Right lobe of liver (tissue), 6 donors: ENCODE data around the gene PAK4. TPM values are rescaled to one million over a fixed set of nuclear protein-coding genes. Genes with fewer than 3 reads are reported as not detected.

ENCODE experiments used
- ATAC-seq, 4 donors: fragments of 200-7000 bp; cut with Tn5 transposase; one replicate each; pipeline ENCODE4 v1.9.1; 2020; ENCODE audit warnings: mild to moderate bottlenecking in 4 of 4, moderate library complexity in 4 of 4
- DNase-seq, 3 donors: peaks; one replicate each; pipeline ENCODE4 v3.0.0-alpha.2; 2020
- H3K27ac ChIP-seq, 3 donors: fragments of 200-600 bp; one replicate each; pipeline ENCODE4 v1.8.0; 2022
- H3K27me3 ChIP-seq, 2 donors: fragments of 200-600 bp; one replicate each; pipeline ENCODE4 v1.8.0; 2022
- H3K36me3 ChIP-seq, 4 donors: fragments of 200-600 bp; sonication (generic) in 1 of 4; one replicate each; pipeline versions ENCODE4 v1.5.1 to v1.8.0; 2017 to 2022; ENCODE audit warnings: control low read depth in 1 of 4
- H3K4me1 ChIP-seq, 4 donors: fragments of 200-600 bp; sonication (generic) in 1 of 4; one replicate each; pipeline versions ENCODE4 v1.5.1 to v1.8.0; 2017 to 2022; ENCODE audit warnings: control low read depth in 1 of 4
- H3K4me3 ChIP-seq, 3 donors: fragments of 200-600 bp; one replicate each; pipeline ENCODE4 v1.8.0; 2022
- H3K9me3 ChIP-seq, 4 donors: fragments of 200-600 bp; sonication (generic) in 1 of 4; one replicate each; pipeline versions ENCODE4 v1.5.1 to v1.8.0; 2017 to 2022; ENCODE audit warnings: control low read depth in 1 of 4
- POLR2A ChIP-seq: fragments of 450-650 bp; IDR thresholded peaks from one replicate; pipeline ENCODE4 v1.6.1; 2017; ENCODE audit warnings: antibody characterized with exemption, mild to moderate bottlenecking
- WGBS: methylation state at CpG from one replicate; pipeline ENCODE4 v1.1.6; 2018; ENCODE audit warnings: low coverage, low lambda C conversion rate; ENCODE audit not compliant: insufficient coverage; ENCODE audit errors: missing lambda C conversion rate; 5-methylcytosine and 5-hydroxymethylcytosine counted together
- intact Hi-C, 2 donors: fragments of 100-400 bp; cut with DNase I; formaldehyde crosslinking; loops; one replicate each; pipeline versions ENCODE4 v1.11.2 to v1.14.1; 2022
- total RNA-seq, 6 experiments: library from RNA; depleted of rRNA in 2 of 6; stranded (reverse); fragments of >200 nt in 2 of 6; fragmentation: NEBNext Ultra II Directional in 3 of 6; extraction: Animal tissue kit (Norgen Biotek cat#: 25700) in 3 of 6; gene quantifications; one replicate each; pipeline versions ENCODE4 v1.1.0 to v1.2.4, GENCODE V29; 2016 to 2023
- TF ChIP-seq, protein P1 (sequence below), 4 donors: fragments of 200-600 bp in 3 of 4; fragments of 450-650 bp in 1 of 4; IDR thresholded peaks; one replicate each; pipeline versions ENCODE4 v1.5.1 to v1.8.0; 2016 to 2022; ENCODE audit warnings: antibody characterized with exemption in 4 of 4, mild to moderate bottlenecking in 2 of 4
- donor health status: DM: no; HTN: yes; CAD: no.
- donor health status: DM: no; HTN: no; CAD: no.
- donor health status: DM: no; HTN: no; CAD: no.
- donor health status: DM: no; HTN: yes; CAD: no.
- donor health status: DM: no; HTN: yes; CAD: no.

The PAK4 gene
- total RNA-seq, 6 experiments from 2014 or later: 11.4 to 16.6 (median 14.7) TPM

- no peak for DNase-seq
- Histone ChIP-seq H3K27ac (no peak overlapping the region), H3K27me3 (no peaks in the 10 kb centered on the region), H3K9me3 (no peaks in the 10 kb centered on the region), H3K4me3 (no peak overlapping the region), H3K4me1 (peaks cover 0 to 31% (median 6%) of the 10 kb centered on the region in 4 donors), H3K36me3 (no peaks in the 10 kb centered on the region)
- no peak for TF ChIP-seq POLR2A
- TF ChIP-seq, protein P1, sequence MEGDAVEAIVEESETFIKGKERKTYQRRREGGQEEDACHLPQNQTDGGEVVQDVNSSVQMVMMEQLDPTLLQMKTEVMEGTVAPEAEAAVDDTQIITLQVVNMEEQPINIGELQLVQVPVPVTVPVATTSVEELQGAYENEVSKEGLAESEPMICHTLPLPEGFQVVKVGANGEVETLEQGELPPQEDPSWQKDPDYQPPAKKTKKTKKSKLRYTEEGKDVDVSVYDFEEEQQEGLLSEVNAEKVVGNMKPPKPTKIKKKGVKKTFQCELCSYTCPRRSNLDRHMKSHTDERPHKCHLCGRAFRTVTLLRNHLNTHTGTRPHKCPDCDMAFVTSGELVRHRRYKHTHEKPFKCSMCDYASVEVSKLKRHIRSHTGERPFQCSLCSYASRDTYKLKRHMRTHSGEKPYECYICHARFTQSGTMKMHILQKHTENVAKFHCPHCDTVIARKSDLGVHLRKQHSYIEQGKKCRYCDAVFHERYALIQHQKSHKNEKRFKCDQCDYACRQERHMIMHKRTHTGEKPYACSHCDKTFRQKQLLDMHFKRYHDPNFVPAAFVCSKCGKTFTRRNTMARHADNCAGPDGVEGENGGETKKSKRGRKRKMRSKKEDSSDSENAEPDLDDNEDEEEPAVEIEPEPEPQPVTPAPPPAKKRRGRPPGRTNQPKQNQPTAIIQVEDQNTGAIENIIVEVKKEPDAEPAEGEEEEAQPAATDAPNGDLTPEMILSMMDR (IDR thresholded peaks at IDR 0.05): no peak
- 37% methylated on average over 4 of the region's 23 CpGs for WGBS
- ATAC-seq: no peak
- intact Hi-C loops: no loop called here
These were observed 31.9 kb downstream of the PAK4 start for GRCh38 chr19:39157275-39157996.

- Histone ChIP-seq H3K4me3 (no peak overlapping the region), H3K4me1 (peaks cover 0 to 31% (median 6%) of the 10 kb centered on the region in 4 donors), H3K27ac (no peak overlapping the region), H3K9me3 (no peaks in the 10 kb centered on the region), H3K27me3 (no peaks in the 10 kb centered on the region), H3K36me3 (no peaks in the 10 kb centered on the region)
- WGBS: 90% methylated on average over 5 of the region's 15 CpGs
- ATAC-seq (no peak), DNase-seq (no peak)
- no peak for TF ChIP-seq POLR2A
- TF ChIP-seq, protein P1 (IDR thresholded peaks at IDR 0.05): no peak
- intact Hi-C loops: no loop called here
These were observed 32.4 kb downstream of the PAK4 start for GRCh38 chr19:39157997-39158389.

GRCh38 chr19:39158646-39159260 lies 33.2 kb downstream of the PAK4 start:
- ATAC-seq (no peak), DNase-seq (no peak)
- intact Hi-C loops: no loop called here
- Histone ChIP-seq H3K36me3 (no peaks in the 10 kb centered on the region), H3K4me1 (peaks cover 0 to 28% (median 4%) of the 10 kb centered on the region in 4 donors), H3K27me3 (no peaks in the 10 kb centered on the region), H3K9me3 (no peaks in the 10 kb centered on the region), H3K27ac (no peak overlapping the region), H3K4me3 (no peak overlapping the region)
- TF ChIP-seq POLR2A: no peak
- TF ChIP-seq, protein P1 (IDR thresholded peaks at IDR 0.05): no peak
- WGBS: 79% methylated on average over 7 of the region's 12 CpGs

DNA sequence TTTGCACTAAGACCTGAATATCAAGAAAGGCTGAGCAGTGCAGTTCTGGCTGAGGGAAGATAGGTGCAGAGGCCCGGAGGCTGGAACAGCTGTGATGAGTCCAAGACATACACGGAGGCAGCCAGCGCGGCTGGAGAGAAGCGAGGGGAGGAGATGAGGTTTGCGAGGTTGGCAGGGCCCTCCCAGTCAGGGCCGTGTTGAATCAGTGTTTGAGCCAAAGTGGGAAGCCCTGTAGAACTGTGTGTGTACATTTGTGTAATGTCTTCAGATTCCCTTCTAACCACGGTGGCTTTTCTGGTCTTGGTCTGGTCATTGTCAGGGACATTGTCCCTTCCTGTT lies 34.9 kb downstream of the PAK4 start:
- DNase-seq (peak in 1 of 3 donors; percentile 55), ATAC-seq (peak; percentile 7 to 81 (median 38))
- no peaks in the 10 kb centered on the region for H3K36me3 ChIP-seq
- no peak overlapping the region for H3K4me3 ChIP-seq
- WGBS: 40% methylated on average over 7 of the region's 8 CpGs
- no peaks in the 10 kb centered on the region for H3K9me3 ChIP-seq
- peaks cover 0 to 24% (median 0%) of the 10 kb centered on the region in 4 donors for H3K4me1 ChIP-seq
- no peak for TF ChIP-seq POLR2A
- TF ChIP-seq, protein P1 (IDR thresholded peaks at IDR 0.05): no peak
- no peak overlapping the region for H3K27ac ChIP-seq
- no peaks in the 10 kb centered on the region for H3K27me3 ChIP-seq
- intact Hi-C loops: no loop called here
